ENCODE measurements around the gene COG1. TPM values are rescaled to one million over a fixed set of nuclear protein-coding genes. Genes with fewer than 3 reads are reported as not detected.
A peak's percentile ranks its signal among the peaks of the same experiment; 100 is the strongest.
"Not testable (repeated sequence)": the region's sequence is repeated elsewhere in the genome, so short reads cannot be mapped to it uniquely, and the experiment has no call there.

The COG1 gene
- total and polyA plus RNA-seq, 8 donors, result 11.6 to 68.9 (median 17.9) TPM

DNA sequence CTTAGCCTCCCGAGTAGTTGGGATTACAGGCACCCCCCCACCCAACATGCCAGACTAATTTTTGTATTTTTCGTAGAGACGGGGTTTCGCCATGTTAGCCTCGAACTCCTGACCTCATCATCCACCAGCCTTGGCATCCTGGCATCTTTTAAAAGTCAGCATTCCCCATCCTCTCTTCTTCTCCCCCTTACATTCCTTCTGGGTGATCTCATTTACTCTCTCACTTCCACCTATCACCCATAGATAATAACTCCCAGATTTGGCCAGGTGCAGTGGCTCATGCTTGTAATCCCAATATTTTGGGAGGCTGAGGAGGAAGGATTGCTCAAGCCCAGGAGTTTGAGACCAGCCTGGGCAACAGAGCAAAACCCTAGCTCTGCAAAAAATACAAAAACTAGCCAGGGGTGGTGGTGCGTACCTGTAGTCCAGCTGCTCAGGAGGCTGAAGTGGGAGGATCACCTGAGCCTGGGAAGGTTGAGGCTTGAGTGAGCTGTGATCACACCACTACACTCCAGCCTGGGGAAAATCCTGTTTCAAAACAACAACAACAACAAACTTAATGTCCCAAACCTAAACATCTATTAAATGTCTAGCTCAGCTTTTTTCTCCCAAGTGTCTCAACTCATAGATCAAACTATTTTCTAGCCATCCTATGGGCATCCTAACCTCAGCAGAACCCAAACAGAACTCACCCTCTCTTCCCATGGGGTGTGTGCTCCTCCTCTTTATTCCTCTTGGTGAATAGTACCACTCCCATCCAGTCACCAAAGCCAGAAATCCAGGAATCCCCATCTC lies 44.1 kb upstream of the COG1 start:
- H3K27me3 ChIP-seq, result peaks cover 0 to 10% (median 0%) of the 10 kb centered on the region in 3 donors
- H3K4me1 ChIP-seq, result peaks cover 0 to 19% (median 8%) of the 10 kb centered on the region in 4 donors
- no peak for TF ChIP-seq POLR2AphosphoS5 (IDR thresholded peaks at IDR 0.05)
- TF ChIP-seq, protein P1, sequence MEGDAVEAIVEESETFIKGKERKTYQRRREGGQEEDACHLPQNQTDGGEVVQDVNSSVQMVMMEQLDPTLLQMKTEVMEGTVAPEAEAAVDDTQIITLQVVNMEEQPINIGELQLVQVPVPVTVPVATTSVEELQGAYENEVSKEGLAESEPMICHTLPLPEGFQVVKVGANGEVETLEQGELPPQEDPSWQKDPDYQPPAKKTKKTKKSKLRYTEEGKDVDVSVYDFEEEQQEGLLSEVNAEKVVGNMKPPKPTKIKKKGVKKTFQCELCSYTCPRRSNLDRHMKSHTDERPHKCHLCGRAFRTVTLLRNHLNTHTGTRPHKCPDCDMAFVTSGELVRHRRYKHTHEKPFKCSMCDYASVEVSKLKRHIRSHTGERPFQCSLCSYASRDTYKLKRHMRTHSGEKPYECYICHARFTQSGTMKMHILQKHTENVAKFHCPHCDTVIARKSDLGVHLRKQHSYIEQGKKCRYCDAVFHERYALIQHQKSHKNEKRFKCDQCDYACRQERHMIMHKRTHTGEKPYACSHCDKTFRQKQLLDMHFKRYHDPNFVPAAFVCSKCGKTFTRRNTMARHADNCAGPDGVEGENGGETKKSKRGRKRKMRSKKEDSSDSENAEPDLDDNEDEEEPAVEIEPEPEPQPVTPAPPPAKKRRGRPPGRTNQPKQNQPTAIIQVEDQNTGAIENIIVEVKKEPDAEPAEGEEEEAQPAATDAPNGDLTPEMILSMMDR (IDR thresholded peaks at IDR 0.05), result no peak
- no peak for TF ChIP-seq EP300 (IDR thresholded peaks at IDR 0.05)
- no peak for TF ChIP-seq POLR2A (IDR thresholded peaks at IDR 0.05)
- no peak overlapping the region for H3K4me3 ChIP-seq
- peaks cover 0 to 22% (median 10%) of the 10 kb centered on the region in 4 donors for H3K9me3 ChIP-seq
- intact Hi-C loops (cut with DNase I; ENCODE audit: low total_unique reads), result no loop called here
- WGBS, 5 donors, result 73 to 91% (median 78%) methylated on average over 6 of the region's 6 CpGs
- H3K27ac ChIP-seq, result no peak overlapping the region
- H3K36me3 ChIP-seq, result no peaks in the 10 kb centered on the region
- no peak for DNase-seq

DNA sequence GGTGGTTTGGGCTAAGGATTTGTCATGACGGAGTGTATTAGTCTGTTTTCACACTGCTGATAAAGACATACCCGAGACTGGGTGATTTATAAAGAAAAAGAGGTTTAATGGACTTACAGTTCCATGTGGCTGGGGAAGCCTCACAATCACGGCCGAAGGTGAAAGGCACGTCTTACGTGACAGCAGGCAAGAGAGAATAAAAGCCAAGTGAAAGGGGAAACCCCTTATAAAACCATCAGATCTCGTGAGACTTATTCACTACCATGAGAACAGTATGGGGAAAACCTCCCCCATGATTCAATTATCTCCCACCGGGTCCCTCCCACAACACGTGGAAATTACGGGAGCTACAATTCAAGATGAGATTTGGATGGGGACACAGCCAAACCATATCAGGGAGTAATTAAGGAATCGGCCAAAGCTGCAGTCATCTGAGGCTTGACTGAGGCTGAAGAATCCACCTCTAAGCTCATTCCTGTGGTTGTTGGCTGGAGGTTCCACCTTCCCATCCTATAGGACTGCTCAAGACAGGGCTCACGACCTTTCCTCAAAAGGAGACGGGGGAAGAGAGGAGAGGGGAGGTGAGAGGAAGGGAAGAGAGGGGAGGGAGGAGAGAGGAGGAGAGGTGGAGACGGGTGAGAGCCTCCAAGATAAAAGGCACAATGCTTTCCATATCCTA lies 42.1 kb upstream of the COG1 start:
- WGBS, 5 donors, result 66 to 81% (median 74%) methylated on average over 14 of the region's 14 CpGs
- H3K27ac ChIP-seq, H3K27me3 ChIP-seq, DNase-seq, H3K36me3 ChIP-seq, H3K4me3 ChIP-seq, H3K9me3 ChIP-seq: not testable (repeated sequence)
- peaks cover 0 to 19% (median 9%) of the 10 kb centered on the region in 4 donors for H3K4me1 ChIP-seq
- intact Hi-C loops (cut with DNase I; ENCODE audit: low total_unique reads), result loop anchor here (10.0 kb wide), 2 partner anchors 166 to 586 kb away; no protein-coding TSS in a partner anchor

DNA sequence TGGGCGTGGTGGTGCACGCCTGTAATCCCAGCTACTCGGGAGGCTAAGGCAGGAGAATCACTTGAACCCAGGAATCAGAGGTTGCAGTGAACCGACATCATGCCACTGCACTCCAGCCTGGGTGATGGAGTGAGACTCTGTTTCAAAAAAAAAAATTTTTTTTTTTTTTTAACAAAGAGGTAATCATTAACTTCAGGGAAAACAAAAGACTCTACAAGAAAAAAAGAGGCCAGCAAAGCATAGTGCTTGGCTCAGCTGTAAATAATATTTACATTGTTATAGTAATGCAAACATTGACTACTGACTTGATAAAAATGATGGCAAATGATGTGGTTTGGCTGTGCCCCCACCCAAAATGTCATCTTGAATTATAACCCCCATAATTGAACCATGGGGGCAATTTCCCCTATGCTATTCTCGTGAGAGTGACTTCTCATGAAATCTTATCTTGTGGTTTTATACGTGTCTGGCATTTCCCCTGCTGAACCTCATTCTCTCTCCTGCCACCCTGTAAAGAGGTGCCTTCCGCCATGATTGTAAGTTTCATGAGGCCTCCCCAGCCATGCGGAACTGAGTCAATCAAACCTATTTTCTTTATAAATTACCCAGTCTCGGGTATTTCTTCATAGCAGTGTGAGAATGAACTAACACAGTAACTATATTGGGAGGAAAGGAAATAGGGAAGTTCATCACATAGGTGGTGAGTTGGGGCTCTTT lies 40.8 kb upstream of the COG1 start:
- Histone ChIP-seq H3K9me3 (no peaks in the 10 kb centered on the region), H3K4me1 (peaks cover 0 to 32% (median 17%) of the 10 kb centered on the region in 4 donors), H3K27ac (peak overlapping the region in 4 of 5 donors; percentile 24 to 66 (median 38)), H3K36me3 (no peaks in the 10 kb centered on the region), H3K27me3 (peaks cover 0 to 10% (median 0%) of the 10 kb centered on the region in 3 donors), H3K4me3 (no peak overlapping the region)
- peak in 1 of 2 donors; percentile 56 for DNase-seq
- intact Hi-C loops (cut with DNase I; ENCODE audit: low total_unique reads), result loop anchor here (10.0 kb wide), 2 partner anchors 167 to 587 kb away; no protein-coding TSS in a partner anchor
- 28 to 46% (median 38%) methylated on average over 9 of the region's 9 CpGs for WGBS, 5 donors
- TF ChIP-seq, protein P1 (IDR thresholded peaks at IDR 0.05), result no peak
- TF ChIP-seq EP300 (IDR thresholded peaks at IDR 0.05), result no peak
- no peak for TF ChIP-seq POLR2A (IDR thresholded peaks at IDR 0.05)
- no peak for TF ChIP-seq POLR2AphosphoS5 (IDR thresholded peaks at IDR 0.05)

DNA sequence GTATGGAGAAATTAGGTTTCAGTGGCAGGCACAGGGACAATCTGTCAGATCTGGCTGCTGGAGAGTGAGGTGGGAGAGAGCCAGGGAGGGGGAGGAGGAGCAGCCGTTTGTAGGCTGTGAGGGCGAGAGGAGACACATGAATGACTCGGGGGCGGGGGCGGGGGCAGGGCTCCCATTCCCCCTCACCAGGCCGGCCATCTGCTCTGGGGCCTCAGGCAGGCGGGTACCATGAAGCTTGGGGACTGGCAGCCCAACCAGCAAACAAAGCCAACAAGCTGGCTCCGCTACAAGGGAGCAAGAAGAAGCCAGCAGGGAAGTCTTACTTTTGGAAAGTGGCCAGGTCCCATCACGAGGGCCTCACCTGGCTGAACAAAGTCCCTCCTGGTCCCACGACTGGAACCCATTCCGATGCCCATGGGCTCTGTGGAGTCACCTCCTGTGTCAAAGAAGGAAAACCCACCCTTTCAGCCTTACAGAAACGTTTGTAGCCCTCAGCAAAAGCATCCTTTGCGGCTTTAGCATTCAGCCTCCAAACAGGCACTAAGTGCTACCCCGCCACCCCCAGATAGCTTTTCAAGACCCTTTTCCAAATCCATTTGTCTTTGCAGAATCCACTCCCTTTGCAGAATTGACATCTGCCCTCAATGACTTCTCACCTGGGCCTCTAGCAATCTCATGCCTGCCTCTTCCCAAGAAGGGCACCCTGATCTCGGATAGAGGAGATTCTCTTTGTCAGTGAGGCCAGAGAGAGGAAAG lies 37.3 kb upstream of the COG1 start:
- Histone ChIP-seq H3K4me1 (peaks cover 0 to 38% (median 17%) of the 10 kb centered on the region in 4 donors), H3K27ac (no peak overlapping the region), H3K36me3 (no peaks in the 10 kb centered on the region), H3K9me3 (no peaks in the 10 kb centered on the region), H3K27me3 (peaks cover 0 to 20% (median 0%) of the 10 kb centered on the region in 3 donors), H3K4me3 (no peak overlapping the region)
- intact Hi-C loops (cut with DNase I; ENCODE audit: low total_unique reads), result loop anchor here (10.0 kb wide), 2 partner anchors 171 to 591 kb away; no protein-coding TSS in a partner anchor
- no peak for TF ChIP-seq POLR2AphosphoS5 (IDR thresholded peaks at IDR 0.05)
- DNase-seq, result peak in 1 of 2 donors; percentile 45
- WGBS, 5 donors, result 61 to 77% (median 71%) methylated on average over 14 to 15 of the region's 15 CpGs
